ENCODE measurements around the gene EVA1A. TPM values are rescaled to one million over a fixed set of nuclear protein-coding genes. Genes with fewer than 3 reads are reported as not detected.

EVA1A gene
- total RNA-seq, 1 experiment from 2014 or later, result 0.68 TPM

GRCh38 chr2:75475049-75475448 lies 85.7 kb downstream of the EVA1A start:
- H2BK12ac ChIP-seq (ENCODE audit: insufficient read length, low read depth, low read length), result no peak overlapping the region
- H4K5ac ChIP-seq (ENCODE audit: insufficient read length, low read depth, low read length), result no peak overlapping the region
- H2BK5ac ChIP-seq (ENCODE audit: insufficient read length, low read length), result no peak overlapping the region
- H3K27me3 Mint-ChIP-seq (ENCODE audit: low read depth), result peaks cover 1% of the 10 kb centered on the region; the same call in 1 of the 2 replicates
- no peak overlapping the region for H2AK5ac ChIP-seq (ENCODE audit: insufficient read length, low read length)
- H2BK20ac ChIP-seq (ENCODE audit: low read depth, low read length, poor library complexity, severe bottlenecking), result no peak overlapping the region
- H3K36me3 Mint-ChIP-seq (ENCODE audit: insufficient read depth in 1 of 3, low read depth in 3 of 3), result peaks cover 0 to 4% (median 4%) of the 10 kb centered on the region in 3 experiments; a peak in 4 of 7 replicates
- no peak overlapping the region for H4K8ac ChIP-seq (replicated peaks; ENCODE audit: insufficient read length, low read depth, low read length)
- no peak overlapping the region for H4K91ac ChIP-seq (ENCODE audit: insufficient read length, low read depth, low read length)
- no peak overlapping the region for H2BK15ac ChIP-seq (ENCODE audit: low read depth, low read length)
- H2AFZ ChIP-seq (ENCODE audit: low read length), result no peak overlapping the region
- H3K27me3 ChIP-seq (ENCODE audit: insufficient read depth, low read length), result no peaks in the 10 kb centered on the region
- H3K4me1 Mint-ChIP-seq, result peaks cover 41 to 43% of the 10 kb centered on the region in 2 experiments
- H3K56ac ChIP-seq (ENCODE audit: insufficient read length, low read depth, low read length), result no peak overlapping the region
- H3K14ac ChIP-seq (ENCODE audit: insufficient read depth, low read length), result no peak overlapping the region
- no peak overlapping the region for H3K23ac ChIP-seq (ENCODE audit: insufficient read length, low read depth, low read length)
- H3T11ph ChIP-seq (ENCODE audit: low read length), result no peak overlapping the region
- no peak overlapping the region for H2BK120ac ChIP-seq (ENCODE audit: low read depth, low read length, poor library complexity, severe bottlenecking)
- H3K27ac Mint-ChIP-seq, result no peak overlapping the region
- no peaks in the 10 kb centered on the region for H3K79me2 ChIP-seq (ENCODE audit: insufficient read depth, low read length)
- H3K4me1 ChIP-seq (ENCODE audit: insufficient read depth, low read length), result no peaks in the 10 kb centered on the region; the same call in 1 of the 2 replicates
- no peak overlapping the region for H3K4ac ChIP-seq (ENCODE audit: low read depth, low read length)
- H3K4me3 Mint-ChIP-seq, result no peak overlapping the region
- TF ChIP-seq, protein P1, sequence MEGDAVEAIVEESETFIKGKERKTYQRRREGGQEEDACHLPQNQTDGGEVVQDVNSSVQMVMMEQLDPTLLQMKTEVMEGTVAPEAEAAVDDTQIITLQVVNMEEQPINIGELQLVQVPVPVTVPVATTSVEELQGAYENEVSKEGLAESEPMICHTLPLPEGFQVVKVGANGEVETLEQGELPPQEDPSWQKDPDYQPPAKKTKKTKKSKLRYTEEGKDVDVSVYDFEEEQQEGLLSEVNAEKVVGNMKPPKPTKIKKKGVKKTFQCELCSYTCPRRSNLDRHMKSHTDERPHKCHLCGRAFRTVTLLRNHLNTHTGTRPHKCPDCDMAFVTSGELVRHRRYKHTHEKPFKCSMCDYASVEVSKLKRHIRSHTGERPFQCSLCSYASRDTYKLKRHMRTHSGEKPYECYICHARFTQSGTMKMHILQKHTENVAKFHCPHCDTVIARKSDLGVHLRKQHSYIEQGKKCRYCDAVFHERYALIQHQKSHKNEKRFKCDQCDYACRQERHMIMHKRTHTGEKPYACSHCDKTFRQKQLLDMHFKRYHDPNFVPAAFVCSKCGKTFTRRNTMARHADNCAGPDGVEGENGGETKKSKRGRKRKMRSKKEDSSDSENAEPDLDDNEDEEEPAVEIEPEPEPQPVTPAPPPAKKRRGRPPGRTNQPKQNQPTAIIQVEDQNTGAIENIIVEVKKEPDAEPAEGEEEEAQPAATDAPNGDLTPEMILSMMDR (conservative IDR thresholded peaks at IDR 0.05), result no peak
- WGBS (ENCODE audit: extremely low coverage, insufficient read length, low lambda C conversion rate), result no CpG with 5 or more reads among the region's 2 CpGs
- H3K18ac ChIP-seq (ENCODE audit: insufficient read length, low read depth, low read length), result no peak overlapping the region
- no peak for DNase-seq
- no peaks in the 10 kb centered on the region for H3K9me3 ChIP-seq (ENCODE audit: control insufficient read depth, low read depth, low read length)
- H3K9me3 Mint-ChIP-seq, result peaks cover 3 to 5% of the 10 kb centered on the region in 2 experiments; a peak in 3 of 5 replicates
- H3K23me2 ChIP-seq (ENCODE audit: insufficient read length, low read depth, low read length, poor library complexity, severe bottlenecking), result no peaks in the 10 kb centered on the region
- H4K20me1 ChIP-seq (ENCODE audit: control insufficient read depth, insufficient read depth, insufficient read length), result no peaks in the 10 kb centered on the region
- H3K79me1 ChIP-seq (ENCODE audit: insufficient read depth, low read depth, low read length, poor library complexity, severe bottlenecking), result no peaks in the 10 kb centered on the region
- no peak overlapping the region for H3K4me2 ChIP-seq (ENCODE audit: insufficient read depth, insufficient read length, low read length)
- H3K9ac ChIP-seq (ENCODE audit: extremely low read depth, insufficient read length, low read length), result no peak overlapping the region
- no peak overlapping the region for H3K27ac ChIP-seq (ENCODE audit: insufficient read length, low read depth, low read length)

Measured in H9 (cell line).